Forelimb muscle (tissue), 1 donor: ENCODE measurements around the gene PLXNA4. TPM values are rescaled to one million over a fixed set of nuclear protein-coding genes. Genes with fewer than 3 reads are reported as not detected.

Experiments
- DNase-seq: peaks from one replicate; pipeline ENCODE4 v3.0.0-alpha.2; 2013; ENCODE audit warnings: low read depth
- polyA plus RNA-seq: library from polyadenylated mRNA; unstranded; fragments of 120-200 nt; gene quantifications from one replicate; pipeline ENCODE4 v1.2.1, GENCODE V29; 2013; ENCODE audit not compliant: insufficient read length

Gene PLXNA4
- polyA plus RNA-seq, 1 donor: 4.9 TPM

DNA sequence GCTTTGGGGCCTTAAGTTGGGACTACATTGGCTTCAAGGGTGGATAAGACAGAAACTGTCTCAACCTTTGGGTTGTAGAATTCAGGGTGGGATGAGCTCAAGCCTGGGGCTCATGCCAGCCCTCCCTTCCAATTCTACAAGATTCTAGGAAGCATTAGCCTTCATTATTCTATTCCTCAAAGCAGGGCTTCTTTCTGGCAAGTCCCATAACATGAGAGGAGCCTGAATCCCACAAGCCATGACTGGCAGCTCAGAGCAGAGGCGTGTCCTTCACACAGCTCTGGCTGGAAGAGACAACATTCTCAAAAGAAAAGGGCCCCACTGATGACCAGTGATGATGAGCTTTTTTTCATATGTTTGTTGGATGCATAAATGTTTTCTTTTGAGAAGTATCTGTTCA lies 187.6 kb downstream of the PLXNA4 start:
- no peak for DNase-seq

DNA sequence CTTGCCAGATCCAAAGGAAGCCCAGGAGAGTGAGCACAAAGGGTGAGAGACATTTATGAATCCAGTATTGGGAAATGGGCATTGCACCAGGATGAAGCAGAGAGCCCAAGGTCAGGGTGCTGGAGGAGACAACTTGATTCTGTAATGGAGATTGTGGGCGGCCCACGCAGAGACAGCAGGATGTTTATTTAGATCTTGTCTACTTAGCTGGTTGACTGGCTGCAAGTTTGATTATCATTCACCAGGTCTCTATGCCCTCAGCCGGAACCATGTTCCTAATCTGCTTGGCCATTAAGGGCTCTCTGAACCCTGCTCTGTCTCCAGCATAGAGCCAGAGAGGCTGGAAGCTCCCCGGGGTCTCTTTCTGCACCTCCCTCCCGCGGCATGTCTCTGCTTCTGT lies 188.7 kb downstream of the PLXNA4 start:
- DNase-seq: no peak

DNA sequence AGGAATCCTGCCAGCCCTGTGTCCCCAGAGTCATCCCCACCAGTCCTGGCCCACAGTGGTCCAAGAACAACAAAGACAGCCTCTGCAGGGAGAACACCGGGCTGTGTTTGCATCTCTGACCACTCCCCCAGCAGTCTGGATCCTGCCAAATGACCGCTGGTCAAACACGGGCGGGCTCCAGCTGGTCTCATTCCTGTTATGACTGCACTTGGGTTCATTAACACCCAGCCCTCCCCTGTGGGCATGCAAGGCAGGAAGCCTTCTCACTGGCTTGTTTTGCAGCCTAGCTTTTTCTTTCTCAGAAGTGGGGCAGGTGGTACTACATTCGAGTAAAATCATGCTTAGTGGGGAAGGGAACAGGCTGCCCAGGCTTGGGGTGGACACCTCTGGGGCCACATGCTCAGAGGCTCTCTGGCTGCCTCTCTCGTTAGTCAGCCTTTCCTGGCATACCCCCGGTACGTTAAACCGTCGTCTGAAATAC lies 190.0 kb downstream of the PLXNA4 start:
- no peak for DNase-seq

DNA sequence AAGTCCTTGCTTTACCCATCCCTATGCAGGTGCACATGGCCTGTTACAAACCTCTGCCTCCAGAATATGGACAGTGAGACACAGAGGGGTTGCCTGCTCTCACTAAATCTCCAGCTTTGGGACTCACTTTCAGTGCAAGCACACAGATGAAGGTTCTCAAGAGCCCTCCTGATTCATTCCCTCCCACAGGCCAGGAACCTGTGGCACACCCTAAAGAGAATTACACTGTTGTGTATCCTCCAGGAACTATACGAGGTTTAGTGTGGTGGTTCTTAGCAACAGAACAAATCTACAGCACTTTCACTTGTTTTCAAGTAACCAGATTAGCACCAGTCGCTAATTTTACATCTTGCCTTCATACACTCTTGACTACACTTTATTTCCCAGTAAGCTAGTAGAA lies 192.3 kb downstream of the PLXNA4 start:
- no peak for DNase-seq

DNA sequence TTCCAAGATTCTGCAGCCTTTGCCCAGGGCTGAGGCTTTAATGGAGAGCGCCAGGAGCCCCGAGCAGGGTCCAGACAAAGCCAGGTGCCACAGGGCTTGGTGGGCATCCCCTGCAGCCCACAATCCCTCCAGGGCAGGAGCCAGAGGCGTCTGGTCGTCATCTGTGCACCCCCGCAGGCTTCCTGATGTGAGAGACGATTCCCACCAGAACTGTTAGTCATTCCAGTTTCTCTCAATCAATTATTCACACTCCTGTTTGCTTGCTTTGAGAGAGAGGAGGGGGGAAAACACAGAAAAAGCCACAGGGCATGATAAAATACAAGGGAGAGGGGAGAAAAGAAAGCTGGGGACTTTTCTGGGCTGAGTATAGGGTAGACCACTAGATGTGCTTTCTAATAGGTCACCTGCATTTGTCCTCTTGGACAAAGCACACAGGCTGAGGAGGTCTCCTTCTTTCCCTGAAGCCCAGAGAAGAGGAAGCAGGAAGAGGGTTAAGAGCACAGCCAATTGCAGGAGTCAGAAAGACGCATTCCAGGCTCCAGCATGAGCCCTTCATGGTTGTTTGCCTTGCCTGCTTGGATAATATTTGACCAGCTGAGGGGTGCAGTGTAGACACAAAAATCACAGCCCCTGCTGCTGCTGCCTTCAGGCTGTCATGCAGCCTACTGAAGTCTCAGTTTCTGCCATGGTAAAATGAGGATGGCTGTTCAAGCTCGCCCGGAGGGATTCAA lies 194.4 kb downstream of the PLXNA4 start:
- no peak for DNase-seq

GRCh38 chr7:132380059-132380458 lies 196.2 kb downstream of the PLXNA4 start:
- no peak for DNase-seq

- no peak for DNase-seq
Observed at GRCh38 chr7:132379292-132379691, 197.0 kb downstream of the PLXNA4 start.

DNA sequence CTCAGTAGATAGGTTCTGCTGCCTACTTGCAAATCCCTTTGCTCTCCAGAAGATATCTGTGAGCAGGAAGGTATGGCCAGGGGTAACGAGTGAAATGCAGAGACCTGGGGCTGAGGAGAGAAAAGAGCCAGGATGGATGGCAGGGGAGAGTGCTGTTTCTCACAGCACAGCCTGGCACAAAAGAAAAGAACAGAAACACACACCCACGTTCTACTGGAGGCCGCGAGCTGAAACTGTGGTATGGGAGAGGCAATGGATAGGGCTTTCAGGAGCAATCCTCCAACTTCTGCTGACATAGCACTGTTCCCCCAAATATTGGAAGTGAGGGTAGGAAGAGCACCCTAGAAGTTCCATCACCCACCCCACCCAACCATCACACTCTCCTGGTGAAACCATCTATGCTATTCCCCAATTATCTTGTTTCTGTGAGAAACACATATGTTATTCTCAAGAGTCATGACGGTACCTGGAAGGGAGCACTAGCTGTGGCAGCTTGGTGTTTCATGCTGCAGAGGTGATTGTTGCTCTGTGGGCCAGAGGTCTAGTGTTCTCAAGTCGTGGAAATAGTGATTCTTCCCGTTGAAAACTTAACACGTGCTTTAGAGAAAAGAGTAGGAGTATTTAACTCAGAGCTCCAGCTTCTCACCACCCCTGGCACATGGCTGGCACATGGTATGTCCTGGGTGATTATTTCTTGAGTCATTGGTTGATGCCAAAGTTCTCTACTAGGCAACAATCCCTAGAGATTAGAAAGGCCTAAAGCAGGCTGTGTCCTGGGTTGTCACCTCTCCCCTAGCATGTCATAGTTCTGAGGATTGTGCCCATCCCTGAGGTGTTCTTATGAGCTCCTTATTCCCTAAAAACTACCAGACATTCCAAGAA lies 198.3 kb downstream of the PLXNA4 start:
- DNase-seq: no peak

DNA sequence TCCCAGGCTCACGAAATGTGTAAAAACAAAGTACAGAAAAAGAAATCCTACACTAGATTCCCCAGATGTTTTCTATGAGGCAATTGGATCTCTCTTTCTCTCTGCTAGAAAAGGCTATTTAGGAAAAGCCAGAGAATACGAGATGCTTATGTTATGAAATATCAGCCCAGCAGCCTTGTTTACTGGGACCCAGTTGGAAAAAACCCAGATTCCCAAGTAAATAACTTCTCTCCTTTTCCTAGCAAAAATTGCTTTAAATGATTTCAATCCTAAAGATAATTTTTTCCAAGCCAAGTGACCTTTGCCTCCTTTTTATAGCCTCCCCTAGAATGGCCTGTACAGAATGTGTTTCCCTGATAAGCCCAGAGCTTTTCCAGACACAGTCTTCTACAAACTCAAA lies 199.3 kb downstream of the PLXNA4 start:
- no peak for DNase-seq

DNA sequence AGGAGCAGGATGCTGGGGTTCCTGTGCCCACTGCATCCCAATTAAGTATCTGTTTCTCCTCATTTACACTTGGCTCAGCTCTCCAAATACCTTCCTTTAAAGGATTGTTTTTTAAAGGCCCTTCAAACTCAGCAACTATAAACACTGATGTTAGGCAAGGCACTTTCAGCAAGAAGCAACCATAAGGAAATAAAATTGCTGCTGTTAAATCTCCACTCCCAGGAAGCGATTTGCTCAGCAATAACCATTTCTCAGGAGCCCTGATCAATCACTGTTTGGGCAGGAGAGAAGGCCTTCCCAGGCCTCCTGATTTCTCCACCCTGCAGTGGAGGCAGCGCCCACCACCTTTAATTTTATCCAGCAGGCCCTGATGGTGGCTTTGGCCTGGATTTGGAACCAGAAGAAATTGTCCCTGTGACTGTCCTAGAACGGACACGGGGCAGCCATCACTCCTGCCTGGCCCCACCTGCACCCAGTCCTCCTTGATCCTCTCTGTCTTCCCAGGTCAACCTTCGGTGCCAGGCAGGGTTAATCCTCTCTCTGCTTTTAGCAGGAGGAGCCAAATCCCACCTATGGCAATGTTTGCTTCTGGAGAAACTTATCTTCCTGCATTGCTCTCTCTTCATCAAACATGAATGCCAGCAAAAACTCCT lies 199.8 kb downstream of the PLXNA4 start:
- DNase-seq: no peak

- DNase-seq: no peak
Observed at GRCh38 chr7:132373879-132374278, 202.4 kb downstream of the PLXNA4 start.

DNA sequence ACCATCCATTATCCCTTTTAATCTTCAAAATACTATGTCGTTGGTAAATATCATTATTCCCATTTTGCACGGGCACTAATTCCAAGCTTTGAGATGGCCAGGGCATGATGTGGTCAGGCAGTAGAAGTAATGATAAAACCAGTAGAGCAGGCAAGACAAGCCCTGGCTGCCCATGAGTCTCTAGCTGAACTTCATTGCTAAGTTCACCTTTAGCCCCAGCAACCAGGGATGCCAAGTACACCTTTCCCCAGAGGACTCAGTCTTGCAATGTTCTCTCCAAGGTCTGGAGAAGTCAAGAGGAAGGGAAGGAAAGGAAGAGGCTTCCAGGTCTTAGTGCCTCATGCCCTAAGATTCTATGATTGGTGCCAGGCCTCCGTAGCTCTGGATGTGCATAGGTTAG lies 203.2 kb downstream of the PLXNA4 start:
- DNase-seq: no peak

GRCh38 chr7:132371948-132372347 lies 204.3 kb downstream of the PLXNA4 start:
- no peak for DNase-seq

DNA sequence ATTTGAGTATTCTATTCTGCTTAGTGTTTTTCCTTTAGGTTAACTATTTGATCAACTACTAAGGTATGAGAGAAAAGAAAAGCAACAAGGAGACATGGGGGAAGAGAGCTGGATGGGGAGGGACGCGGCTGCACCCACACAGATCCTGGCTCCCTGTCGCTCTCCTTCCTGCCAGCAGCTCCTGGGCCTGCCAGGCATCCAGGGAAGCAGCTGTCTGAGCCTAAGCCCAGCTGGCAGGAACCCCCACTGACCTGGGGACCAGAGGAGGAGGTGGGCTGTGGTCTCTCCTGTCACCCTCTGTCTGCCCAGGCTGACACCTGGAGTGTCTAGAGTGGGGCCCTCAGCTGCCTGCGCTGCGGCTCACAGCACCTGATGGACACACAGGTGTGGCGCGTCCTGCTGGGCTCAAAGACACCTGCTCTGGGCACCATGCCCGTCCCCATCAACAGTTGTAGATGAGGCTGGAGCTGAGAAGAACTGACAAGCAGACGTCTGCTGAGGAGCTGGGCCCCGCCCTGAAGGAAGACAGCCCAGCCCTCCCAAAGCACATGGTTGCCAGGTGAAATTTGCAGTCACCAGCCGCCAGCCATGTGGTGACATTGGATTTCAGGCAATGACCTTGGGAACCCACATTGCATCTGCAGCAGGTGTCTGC lies 207.9 kb downstream of the PLXNA4 start:
- no peak for DNase-seq

DNA sequence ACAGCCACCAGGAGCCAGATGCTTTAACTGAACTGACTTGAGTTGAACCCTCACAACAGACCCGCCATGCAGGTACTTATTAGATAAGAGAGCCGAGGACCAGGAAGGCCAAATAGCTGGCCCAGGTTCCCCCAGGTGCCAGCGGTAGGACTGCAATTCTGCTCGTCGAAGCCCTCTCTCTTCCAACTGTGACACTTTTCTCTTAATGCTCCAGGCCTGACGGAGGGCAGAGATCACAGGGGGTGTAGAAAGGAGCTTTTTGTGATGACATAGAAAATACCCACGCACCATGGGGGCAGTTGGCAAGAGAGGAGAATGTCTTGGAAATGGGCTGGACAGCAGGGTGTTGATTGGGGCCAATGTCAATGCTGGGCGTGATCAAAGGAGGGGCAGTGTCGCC lies 208.5 kb downstream of the PLXNA4 start:
- no peak for DNase-seq

- DNase-seq: no peak
Observed at GRCh38 chr7:132367004-132367403, 209.3 kb downstream of the PLXNA4 start.

DNA sequence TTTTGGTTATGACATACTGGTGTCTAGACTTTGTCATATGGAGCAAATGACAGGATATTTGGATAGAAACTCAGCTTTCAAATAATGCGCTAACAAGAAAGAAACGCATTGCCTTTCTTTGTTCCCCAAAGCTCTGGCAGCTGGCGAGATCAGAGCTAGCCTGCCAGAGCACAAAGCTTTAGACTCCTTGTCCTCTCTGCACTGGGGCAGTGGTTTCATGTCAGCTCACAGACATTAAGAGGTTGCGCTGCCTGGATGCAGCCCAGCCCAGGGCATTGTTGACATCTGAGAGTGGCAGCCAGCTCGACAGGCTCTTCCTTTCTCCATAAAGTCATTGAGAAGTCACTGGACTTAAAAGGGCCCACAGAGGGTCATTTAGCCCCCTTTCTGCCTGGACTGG lies 212.0 kb downstream of the PLXNA4 start:
- DNase-seq: no peak

GRCh38 chr7:132362059-132362458 lies 214.2 kb downstream of the PLXNA4 start:
- no peak for DNase-seq

- DNase-seq: no peak
Observed at GRCh38 chr7:132361146-132361545, 215.1 kb downstream of the PLXNA4 start.

DNA sequence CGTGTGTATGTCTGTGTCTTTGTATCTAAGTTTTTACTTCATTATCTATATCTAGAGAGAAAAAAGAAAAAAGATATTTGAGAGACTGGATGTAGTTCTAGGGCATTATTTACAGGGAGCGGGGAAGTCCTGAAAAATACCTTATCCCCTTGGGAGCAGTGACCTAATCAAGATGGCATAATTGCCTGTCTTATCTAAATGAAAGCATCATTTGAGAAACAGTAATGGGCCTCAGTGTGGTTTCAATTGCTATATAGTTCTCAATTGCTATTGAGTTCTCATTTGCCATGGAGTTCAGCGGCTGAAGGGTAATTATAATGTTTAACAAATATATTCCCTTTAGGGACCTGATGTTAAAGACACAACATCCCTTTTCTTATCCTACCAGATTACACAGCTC lies 216.5 kb downstream of the PLXNA4 start:
- no peak for DNase-seq

- DNase-seq: no peak
Observed at GRCh38 chr7:132355048-132355447, 221.2 kb downstream of the PLXNA4 start.

- DNase-seq: no peak
Observed at GRCh38 chr7:132354527-132354926, 221.7 kb downstream of the PLXNA4 start.
